Naive thymus-derived CD4-positive, alpha-beta T cell (primary cell): ENCODE measurements around the gene NELFB. TPM values are rescaled to one million over a fixed set of nuclear protein-coding genes. Genes with fewer than 3 reads are reported as not detected.

Source experiments
- ATAC-seq: fragments of 150-1000 bp; cut with Tn5 transposase; 2 replicates; pipeline ENCODE4 v1.10.0; 2021; ENCODE audit warnings: mild to moderate bottlenecking, moderate library complexity
- CTCF ChIA-PET: fragments of 350-600 bp; sonication (Branson Sonifier 250); formaldehyde crosslinking; loops from one replicate; lab custom pipeline; 2021; ENCODE audit warnings: antibody characterized with exemption; lab: Charles Lee
- POLR2A ChIA-PET: fragments of 350-600 bp; sonication (Branson Sonifier 250); formaldehyde crosslinking; loops from one replicate; lab custom pipeline; 2021; ENCODE audit warnings: antibody characterized with exemption, inconsistent platforms; lab: Charles Lee
- DNase-seq, 9 donors: peaks; one replicate each; pipeline versions ENCODE4 v3.0.0 to v3.0.0-alpha.2; 2020 to 2022; ENCODE audit warnings: mixed read lengths in 1 of 9
- H3K27ac ChIP-seq: one replicate; pipeline ENCODE4 v1.7.0; 2013; ENCODE audit warnings: mild to moderate bottlenecking, low read depth, low read length, moderate library complexity
- H3K27me3 ChIP-seq, 2 donors: one replicate each; pipeline ENCODE4 v1.7.0; 2013; ENCODE audit warnings: low read length in 2 of 2, mild to moderate bottlenecking in 2 of 2, moderate library complexity in 2 of 2; ENCODE audit not compliant: control insufficient read depth in 2 of 2, insufficient read depth in 2 of 2
- H3K36me3 ChIP-seq, 3 experiments: 1 replicate in 2 of 3; 2 replicates in 1 of 3; pipeline ENCODE4 v1.7.0; 2013; ENCODE audit warnings: low read length in 3 of 3, mild to moderate bottlenecking in 3 of 3, moderate library complexity in 1 of 3; ENCODE audit not compliant: insufficient read depth in 3 of 3, control insufficient read depth in 2 of 3
- H3K4me1 ChIP-seq, 2 donors: one replicate each; pipeline ENCODE4 v1.7.0; 2013; ENCODE audit warnings: low read length in 2 of 2, mild to moderate bottlenecking in 2 of 2, moderate library complexity in 1 of 2; ENCODE audit not compliant: control insufficient read depth in 2 of 2, insufficient read depth in 2 of 2
- H3K4me3 ChIP-seq: 2 replicates; pipeline ENCODE4 v1.7.0; 2013; ENCODE audit warnings: mild to moderate bottlenecking, low read length
- H3K9me3 ChIP-seq, 3 experiments: 1 replicate in 2 of 3; 2 replicates in 1 of 3; pipeline ENCODE4 v1.7.0; 2013; ENCODE audit warnings: low read length in 3 of 3; ENCODE audit not compliant: control insufficient read depth in 2 of 3
- H3K27ac Mint-ChIP-seq, 9 donors: one replicate each; pipeline ENCODE4 v1.8.0; 2020 to 2022; ENCODE audit warnings: mixed read lengths in 9 of 9, mild to moderate bottlenecking in 8 of 9, moderate library complexity in 5 of 9, inconsistent platforms in 2 of 9
- H3K27me3 Mint-ChIP-seq, 5 donors: one replicate each; pipeline ENCODE4 v1.8.0; 2021 to 2022; ENCODE audit warnings: mixed read lengths in 5 of 5, mild to moderate bottlenecking in 1 of 5
- H3K36me3 Mint-ChIP-seq, 5 donors: one replicate each; pipeline ENCODE4 v1.8.0; 2020 to 2022; ENCODE audit warnings: mixed read lengths in 5 of 5, mild to moderate bottlenecking in 3 of 5, inconsistent platforms in 1 of 5
- H3K4me1 Mint-ChIP-seq, 7 donors: one replicate each; pipeline ENCODE4 v1.8.0; 2020 to 2022; ENCODE audit warnings: mixed read lengths in 7 of 7, mild to moderate bottlenecking in 3 of 7, inconsistent platforms in 1 of 7
- H3K4me3 Mint-ChIP-seq, 10 donors: one replicate each; pipeline ENCODE4 v1.8.0; 2020 to 2022; ENCODE audit warnings: mild to moderate bottlenecking in 10 of 10, mixed read lengths in 10 of 10, moderate library complexity in 6 of 10, inconsistent platforms in 2 of 10
- H3K9me3 Mint-ChIP-seq, 11 donors: one replicate each; pipeline ENCODE4 v1.8.0; 2020 to 2022; ENCODE audit warnings: mixed read lengths in 11 of 11, mild to moderate bottlenecking in 4 of 11, inconsistent platforms in 1 of 11, moderate library complexity in 1 of 11
- intact Hi-C, 2 donors: fragments of 100-400 bp; cut with micrococcal nuclease; formaldehyde crosslinking; loops; one replicate each; pipeline ENCODE4 v1.15.1; 2023
- polyA plus RNA-seq, 2 donors: library from polyadenylated mRNA; unstranded; fragments of 300-500 nt; fragmentation: Illumina TruSeq; gene quantifications; one replicate each; pipeline ENCODE4 v1.2.3, GENCODE V29; 2021
- total RNA-seq, 6 experiments: library from RNA in 5 of 6; stranded (reverse) in 5 of 6; gene quantifications; 1 replicate in 5 of 6; 2 replicates in 1 of 6; pipeline ENCODE4 v1.2.3 and lab custom pipeline; 2021 to 2026

Gene NELFB
- total and polyA plus RNA-seq, 7 experiments from 2014 or later, result 22.9 to 64.2 (median 38.9) TPM

DNA sequence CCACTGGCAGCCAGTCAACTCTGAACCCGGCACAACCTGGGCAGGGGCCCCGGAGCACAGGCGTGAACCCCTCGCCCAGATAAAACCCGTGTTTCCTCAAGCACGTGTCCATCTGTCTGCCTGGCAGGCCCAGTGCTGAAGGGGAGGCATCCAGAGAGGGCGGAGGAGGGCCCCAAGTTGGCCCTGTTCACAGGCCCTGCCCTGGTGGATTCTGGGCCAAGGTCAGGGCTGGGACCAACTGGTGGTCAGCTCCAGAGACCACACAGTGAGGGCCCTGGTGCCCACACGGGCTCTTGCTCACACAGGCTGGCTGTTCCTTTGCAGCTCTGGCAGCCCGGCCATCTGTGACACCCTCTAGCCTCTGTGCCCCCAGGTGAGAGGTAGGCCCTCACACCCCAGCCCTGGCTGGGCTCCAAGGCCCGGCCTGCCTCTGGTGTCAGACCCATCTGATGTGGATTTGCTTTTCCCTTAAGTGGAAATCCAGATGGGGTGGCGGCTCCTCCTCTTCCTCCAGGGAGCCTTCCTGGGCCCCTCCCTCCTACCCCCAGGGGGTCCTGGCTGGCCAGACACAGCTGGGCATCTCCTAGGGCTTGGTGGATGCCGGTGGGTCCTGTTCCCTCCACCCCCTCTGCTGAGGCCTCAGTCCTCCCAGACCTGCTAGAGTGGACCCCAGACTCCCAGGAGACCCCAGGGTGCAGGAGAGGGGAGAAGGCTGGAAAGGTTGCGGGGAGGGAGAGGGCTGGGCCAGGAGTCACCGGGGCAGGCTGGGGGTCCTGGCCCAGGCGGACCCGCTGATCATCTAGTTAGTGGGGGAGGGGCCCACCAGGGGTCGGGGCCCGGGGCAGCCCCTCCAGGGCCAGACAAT is 4.6 kb upstream of the NELFB start:
- Histone ChIP-seq H3K9me3 (no peaks in the 10 kb centered on the region), H3K4me1 (peaks cover 0 to 4% of the 10 kb centered on the region in 2 donors), H3K36me3 (peaks cover 0 to 3% (median 0%) of the 10 kb centered on the region in 3 experiments), H3K27ac (no peak overlapping the region), H3K27me3 (no peaks in the 10 kb centered on the region), H3K4me3 (no peak overlapping the region)
- Mint-ChIP-seq H3K27ac (no peak overlapping the region), H3K27me3 (no peaks in the 10 kb centered on the region), H3K4me3 (no peak overlapping the region), H3K36me3 (no peaks in the 10 kb centered on the region), H3K4me1 (peaks cover 0 to 6% (median 5%) of the 10 kb centered on the region in 7 donors), H3K9me3 (peaks cover 0 to under 1% (median 0%) of the 10 kb centered on the region in 11 donors)
- ChIA-PET CTCF (interaction anchor here (1.1 kb wide), 1 partner anchor 14 kb away, joined by 4 read pairs; no protein-coding TSS in a partner anchor), POLR2A (interaction anchor here (9.5 kb wide), 1 partner anchor 10 kb away, joined by 168 read pairs; the partner anchor contains the start of gene TUBB4B)
- no peak for ATAC-seq
- DNase-seq, result no peak
- intact Hi-C loops, result no loop called here

- ChIA-PET CTCF (no interaction called here), POLR2A (interaction anchor here (9.5 kb wide), 1 partner anchor 10 kb away, joined by 168 read pairs; the partner anchor contains the start of gene TUBB4B)
- Mint-ChIP-seq H3K27me3 (no peaks in the 10 kb centered on the region), H3K36me3 (no peaks in the 10 kb centered on the region), H3K4me1 (peaks cover 0 to 11% (median 7%) of the 10 kb centered on the region in 7 donors), H3K4me3 (peak within 1 kb of the TSS in 1 of 10 donors; percentile 79), H3K27ac (peak within 1 kb of the TSS in 1 of 9 donors; percentile 3), H3K9me3 (peaks cover 0 to 1% (median 0%) of the 10 kb centered on the region in 11 donors)
- intact Hi-C loops, result no loop called here
- Histone ChIP-seq H3K27ac (no peak within 1 kb of the TSS), H3K36me3 (peaks cover 0 to 6% (median 0%) of the 10 kb centered on the region in 3 experiments), H3K27me3 (no peaks in the 10 kb centered on the region), H3K4me1 (peaks cover 5 to 7% of the 10 kb centered on the region in 2 donors), H3K4me3 (no peak within 1 kb of the TSS), H3K9me3 (no peaks in the 10 kb centered on the region)
- ATAC-seq, result no peak
- no peak for DNase-seq
Measured at GRCh38 chr9:137251194-137251461, 4.0 kb upstream of the NELFB start, which contains the start of gene STPG3. TSS of gene STPG3 (plus strand) at chr9:137251286. CDS start at chr9:137251287, 1 bp downstream.

DNA sequence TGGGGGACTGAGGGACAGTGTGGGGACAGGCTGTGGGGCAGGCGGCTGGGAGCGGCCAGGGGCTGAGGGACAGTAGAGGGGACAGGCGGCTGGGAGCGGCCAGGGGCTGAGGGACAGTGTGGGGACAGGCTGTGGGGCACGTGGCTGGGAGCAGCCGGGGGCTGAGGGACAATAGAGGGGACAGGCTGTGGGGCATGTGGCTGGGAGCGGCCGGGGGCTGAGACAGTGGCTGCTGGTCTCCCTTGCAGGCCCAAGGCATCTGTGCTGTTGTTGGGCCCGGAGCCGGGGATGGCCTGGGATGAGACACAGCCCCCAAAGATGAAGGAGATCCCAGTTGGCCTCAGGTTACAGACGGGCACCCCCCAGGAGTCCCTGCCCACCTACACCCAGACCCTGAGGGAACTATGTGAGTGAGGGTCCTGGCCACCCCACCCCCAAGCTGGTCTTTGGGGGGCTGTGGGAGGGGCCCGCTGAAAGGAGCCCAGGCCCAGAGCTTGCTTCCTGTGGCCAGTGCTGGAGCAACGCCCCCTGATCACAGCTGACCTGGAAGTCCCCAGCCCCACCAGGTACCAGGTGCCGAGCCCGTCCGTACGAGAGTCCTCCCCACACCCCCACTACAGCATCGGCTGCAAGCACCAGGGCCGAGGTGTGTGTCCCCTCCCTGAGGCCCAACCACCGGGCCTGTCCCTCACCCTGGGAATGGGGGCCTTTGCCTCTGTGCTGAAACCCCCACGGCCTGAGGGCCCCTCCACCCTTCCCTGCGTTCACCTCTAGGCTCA is 3.4 kb upstream of the NELFB start:
- peaks cover 0 to 10% (median 0%) of the 10 kb centered on the region in 3 experiments for H3K36me3 ChIP-seq
- Mint-ChIP-seq H3K4me3 (peak overlapping the region in 1 of 10 donors; percentile 45), H3K36me3 (no peaks in the 10 kb centered on the region), H3K9me3 (peaks cover 0 to 1% (median 0%) of the 10 kb centered on the region in 11 donors), H3K27ac (peak overlapping the region in 1 of 9 donors; percentile 3), H3K27me3 (no peaks in the 10 kb centered on the region), H3K4me1 (peaks cover 0 to 17% (median 13%) of the 10 kb centered on the region in 7 donors)
- ChIA-PET POLR2A (interaction anchor here (9.5 kb wide), 1 partner anchor 11 kb away, joined by 168 read pairs; the partner anchor contains the start of gene TUBB4B), CTCF (no interaction called here)
- intact Hi-C loops, result no loop called here
- H3K27ac ChIP-seq, result no peak overlapping the region
- H3K9me3 ChIP-seq, result no peaks in the 10 kb centered on the region
- H3K4me3 ChIP-seq, result no peak overlapping the region
- H3K4me1 ChIP-seq, result peaks cover 10 to 11% of the 10 kb centered on the region in 2 donors
- DNase-seq (no peak), ATAC-seq (no peak)
- H3K27me3 ChIP-seq, result no peaks in the 10 kb centered on the region

- DNase-seq (no peak), ATAC-seq (no peak)
- H3K27ac Mint-ChIP-seq, result no peak overlapping the region
- ChIA-PET POLR2A (interaction anchor here (9.5 kb wide), 1 partner anchor 12 kb away, joined by 168 read pairs; the partner anchor contains the start of gene TUBB4B), CTCF (interaction anchor here (0.7 to 2.6 kb wide), 3 partner anchors 12 to 152 kb away, joined by 3 to 9 read pairs (median 5); partner anchors contain the start of gene TUBB4B)
- peaks cover 11% of the 10 kb centered on the region in 2 donors for H3K4me1 ChIP-seq
- H3K4me1 Mint-ChIP-seq, result peaks cover 0 to 22% (median 15%) of the 10 kb centered on the region in 7 donors
- H3K9me3 Mint-ChIP-seq, result peaks cover 0 to 1% (median 0%) of the 10 kb centered on the region in 11 donors
- no peaks in the 10 kb centered on the region for H3K27me3 ChIP-seq
- no peaks in the 10 kb centered on the region for H3K27me3 Mint-ChIP-seq
- H3K9me3 ChIP-seq, result no peaks in the 10 kb centered on the region
- H3K4me3 Mint-ChIP-seq, result no peak overlapping the region
- intact Hi-C loops, result no loop called here
- H3K4me3 ChIP-seq, result no peak overlapping the region
- H3K36me3 ChIP-seq, result peaks cover 0 to 16% (median 0%) of the 10 kb centered on the region in 3 experiments
- peaks cover 0 to 1% (median 0%) of the 10 kb centered on the region in 5 donors for H3K36me3 Mint-ChIP-seq
- no peak overlapping the region for H3K27ac ChIP-seq
Measured at GRCh38 chr9:137252555-137253506, 2.3 kb upstream of the NELFB start.

DNA sequence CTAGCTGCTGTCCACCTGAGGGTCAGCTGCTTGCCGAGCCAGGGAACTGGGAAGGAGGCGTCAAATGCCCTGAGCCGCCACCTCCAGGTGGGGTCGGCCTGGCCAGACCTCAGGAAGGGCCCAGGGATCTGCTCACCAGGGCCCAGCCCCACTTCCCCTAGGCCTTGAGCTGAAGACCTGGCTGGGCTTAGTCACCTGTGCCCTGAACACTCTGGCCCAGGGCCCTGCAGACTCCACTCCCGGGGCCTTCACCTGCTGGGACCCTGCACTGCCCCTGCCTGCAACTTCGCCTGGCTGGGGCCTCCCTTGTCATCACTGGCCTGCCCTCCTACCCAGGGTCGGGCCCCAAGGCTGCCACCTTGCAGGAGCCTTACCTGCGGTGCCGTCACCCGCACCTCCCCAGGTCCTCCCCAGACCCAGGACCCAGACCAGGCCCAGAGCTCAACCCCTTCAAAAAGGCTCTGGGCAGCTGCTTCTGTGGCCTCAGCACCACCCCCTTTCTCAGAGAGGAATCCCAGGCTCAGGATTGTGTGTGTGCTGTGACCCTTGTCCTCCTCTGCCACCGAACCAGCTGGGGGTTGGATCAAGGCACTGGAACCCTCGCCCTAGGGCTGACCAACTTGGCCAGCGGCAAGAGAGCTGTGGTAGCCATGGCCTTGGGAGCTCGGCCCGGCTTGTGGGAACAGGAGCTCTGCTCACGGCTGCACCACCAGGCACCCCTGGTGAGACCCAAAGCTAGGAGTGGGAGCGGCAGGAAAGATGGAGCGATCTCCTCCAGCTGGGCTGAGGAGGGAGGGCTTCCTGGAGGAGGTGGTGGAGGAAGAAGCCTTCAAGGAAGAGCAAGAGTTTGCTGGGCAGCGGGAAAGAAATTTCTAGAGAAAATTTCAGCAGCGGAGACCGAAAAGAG is 1.2 kb upstream of the NELFB start:
- Mint-ChIP-seq H3K36me3 (peaks cover 0 to 3% (median 0%) of the 10 kb centered on the region in 5 donors), H3K4me1 (peaks cover 0 to 22% (median 15%) of the 10 kb centered on the region in 7 donors), H3K4me3 (peak overlapping the region; percentile 77 to 91 (median 88)), H3K27me3 (no peaks in the 10 kb centered on the region), H3K27ac (peak overlapping the region in 7 of 9 donors; percentile 59 to 90 (median 76)), H3K9me3 (peaks cover 0 to 1% (median 0%) of the 10 kb centered on the region in 11 donors)
- Histone ChIP-seq H3K27me3 (no peaks in the 10 kb centered on the region), H3K36me3 (peaks cover 0 to 27% (median 0%) of the 10 kb centered on the region in 3 experiments), H3K4me1 (peaks cover 11% of the 10 kb centered on the region in 2 donors), H3K9me3 (no peaks in the 10 kb centered on the region), H3K27ac (no peak overlapping the region), H3K4me3 (peak overlapping the region; percentile 82)
- ChIA-PET CTCF (interaction anchor here (0.7 to 2.6 kb wide), 4 partner anchors 12 to 153 kb away, joined by 3 to 9 read pairs (median 5); partner anchors contain the start of gene TUBB4B), POLR2A (interaction anchor here (0.7 to 9.5 kb wide), 8 partner anchors 12 to 845 kb away, joined by 3 to 168 read pairs (median 6); partner anchors contain the start of genes ANAPC2, EXD3, NOXA1 and RNF208)
- ATAC-seq, result no peak
- DNase-seq, result no peak
- intact Hi-C loops, result loop anchor here in 1 of 2 donors (2.0 kb wide), 1 partner anchor 17 kb away; no protein-coding TSS in a partner anchor
